ENCODE data around the gene RAP2A. TPM values are rescaled to one million over a fixed set of nuclear protein-coding genes. Genes with fewer than 3 reads are reported as not detected.

Gene RAP2A
- total and polyA plus RNA-seq, 2 donors from 2014 or later: 7.4 to 25.5 TPM

DNA sequence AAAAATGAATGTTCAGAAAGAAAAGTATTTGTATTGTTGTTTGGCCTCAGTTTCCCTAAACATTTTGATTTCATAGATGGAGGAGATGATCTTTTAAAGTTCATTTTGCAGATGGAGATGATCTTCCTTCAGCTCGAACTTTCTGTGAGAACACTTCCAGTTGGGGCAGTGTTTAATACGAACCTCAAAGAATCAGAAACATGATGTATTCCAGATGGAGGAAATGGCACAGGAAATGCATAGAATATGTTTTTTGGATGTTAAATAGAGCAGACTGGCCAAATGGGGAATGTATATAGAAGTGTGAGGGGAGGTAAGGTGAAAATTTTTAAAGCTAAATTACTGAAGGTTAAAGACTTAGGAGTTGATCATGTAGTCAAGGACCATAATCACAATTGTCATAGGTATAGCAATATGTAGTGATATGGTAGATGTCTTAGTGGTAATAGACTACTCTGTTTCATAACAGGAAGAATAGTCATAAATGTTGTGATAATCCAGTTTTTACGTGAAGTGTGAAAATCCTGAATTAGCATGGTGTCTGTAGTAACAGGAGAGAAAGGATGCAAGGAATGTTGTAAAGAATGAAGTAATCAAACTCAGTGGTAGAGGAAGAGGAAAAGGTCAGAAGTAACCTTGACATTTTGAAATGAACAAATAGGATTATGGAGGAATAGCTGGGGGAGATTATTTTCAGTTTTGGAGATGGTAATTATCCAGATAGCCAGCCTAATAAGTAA is 5.1 kb downstream of the RAP2A start:
- Histone ChIP-seq H3K9me3 (ENCODE audit: control insufficient read depth in 2 of 3, insufficient read depth in 1 of 3, low read length in 3 of 3) (no peaks in the 10 kb centered on the region), H3K27ac (ENCODE audit: low read depth in 2 of 2, low read length in 2 of 2) (no peak overlapping the region), H3K36me3 (ENCODE audit: control insufficient read depth in 2 of 3, insufficient read depth in 3 of 3, low read length in 3 of 3) (peaks cover 0 to 2% (median 0%) of the 10 kb centered on the region in 3 donors), H3K4me3 (ENCODE audit: low read length in 3 of 3) (no peak overlapping the region), H3K9ac (ENCODE audit: low read length in 3 of 3) (no peak overlapping the region), H3K27me3 (ENCODE audit: control insufficient read depth, insufficient read depth, low read length) (no peaks in the 10 kb centered on the region), H3K4me1 (ENCODE audit: control insufficient read depth in 2 of 3, insufficient read depth in 2 of 3, low read depth in 1 of 3, low read length in 3 of 3) (peaks cover 3 to 5% (median 4%) of the 10 kb centered on the region in 3 donors)
- peak in 1 of 5 donors; percentile 35 for DNase-seq
- no peak for FAIRE-seq
- TF ChIP-seq CTCF (IDR thresholded peaks at IDR 0.05; ENCODE audit: borderline replicate concordance, extremely low read depth, insufficient read depth): no peak
- intact Hi-C loops (cut with DNase I): no loop called here

DNA sequence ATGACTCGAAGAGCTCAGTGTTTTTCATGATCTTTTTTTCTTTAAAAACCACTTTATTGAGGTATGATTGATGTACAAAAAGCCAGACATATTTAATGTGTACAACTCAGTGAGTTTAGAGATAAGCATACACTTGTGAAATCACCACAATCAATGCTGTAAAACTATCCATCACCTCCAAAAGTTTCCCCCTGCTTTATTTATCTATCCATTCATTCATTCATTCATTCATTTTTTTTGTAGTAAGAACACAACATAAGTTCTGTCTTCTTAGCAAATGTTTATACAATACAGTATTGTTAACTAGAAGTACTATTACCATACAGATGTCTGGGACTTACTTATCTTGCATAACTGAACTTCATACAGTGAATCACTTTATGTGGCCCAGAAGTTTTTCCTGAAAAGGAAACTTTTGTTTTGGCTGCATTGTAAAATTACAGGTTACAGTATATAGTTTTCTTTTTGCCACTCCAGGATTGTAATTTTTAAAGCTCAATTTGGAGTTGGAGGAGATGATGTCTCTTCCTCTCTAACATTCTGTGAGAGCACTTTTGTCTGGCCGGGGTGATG is 6.7 kb downstream of the RAP2A start:
- intact Hi-C loops (cut with DNase I): no loop called here
- H3K36me3 ChIP-seq (ENCODE audit: control insufficient read depth in 2 of 3, insufficient read depth in 3 of 3, low read length in 3 of 3): peaks cover 0 to 2% (median 0%) of the 10 kb centered on the region in 3 donors
- DNase-seq (no peak), FAIRE-seq (no peak)
- no peak overlapping the region for H3K4me3 ChIP-seq (ENCODE audit: low read length in 3 of 3)
- no peaks in the 10 kb centered on the region for H3K9me3 ChIP-seq (ENCODE audit: control insufficient read depth in 2 of 3, insufficient read depth in 1 of 3, low read length in 3 of 3)
- no peak for TF ChIP-seq CTCF (IDR thresholded peaks at IDR 0.05; ENCODE audit: borderline replicate concordance, extremely low read depth, insufficient read depth)
- H3K27ac ChIP-seq (ENCODE audit: low read depth in 2 of 2, low read length in 2 of 2): no peak overlapping the region
- H3K4me1 ChIP-seq (ENCODE audit: control insufficient read depth in 2 of 3, insufficient read depth in 2 of 3, low read depth in 1 of 3, low read length in 3 of 3): peaks cover 3 to 5% (median 4%) of the 10 kb centered on the region in 3 donors
- no peak overlapping the region for H3K9ac ChIP-seq (ENCODE audit: low read length in 3 of 3)
- H3K27me3 ChIP-seq (ENCODE audit: control insufficient read depth, insufficient read depth, low read length): no peaks in the 10 kb centered on the region

GRCh38 chr13:97441368-97441767 is 7.4 kb downstream of the RAP2A start:
- H3K27me3 ChIP-seq (ENCODE audit: control insufficient read depth, insufficient read depth, low read length): no peaks in the 10 kb centered on the region
- FAIRE-seq (no peak), DNase-seq (no peak)
- intact Hi-C loops (cut with DNase I): no loop called here
- H3K4me1 ChIP-seq (ENCODE audit: control insufficient read depth in 2 of 3, insufficient read depth in 2 of 3, low read depth in 1 of 3, low read length in 3 of 3): peaks cover under 1 to 5% (median 4%) of the 10 kb centered on the region in 3 donors
- TF ChIP-seq CTCF (IDR thresholded peaks at IDR 0.05; ENCODE audit: borderline replicate concordance, extremely low read depth, insufficient read depth): no peak
- no peaks in the 10 kb centered on the region for H3K9me3 ChIP-seq (ENCODE audit: control insufficient read depth in 2 of 3, insufficient read depth in 1 of 3, low read length in 3 of 3)
- H3K27ac ChIP-seq (ENCODE audit: low read depth in 2 of 2, low read length in 2 of 2): no peak overlapping the region
- peaks cover 0 to 2% (median 0%) of the 10 kb centered on the region in 3 donors for H3K36me3 ChIP-seq (ENCODE audit: control insufficient read depth in 2 of 3, insufficient read depth in 3 of 3, low read length in 3 of 3)
- H3K4me3 ChIP-seq (ENCODE audit: low read length in 3 of 3): no peak overlapping the region
- H3K9ac ChIP-seq (ENCODE audit: low read length in 3 of 3): no peak overlapping the region
